ENCODE data around the gene RABL3.
A peak's percentile ranks its signal among the peaks of the same experiment; 100 is the strongest.
"Not testable (repeated sequence)": the region's sequence is repeated elsewhere in the genome, so short reads cannot be mapped to it uniquely, and the experiment has no call there.

RABL3 gene

DNA sequence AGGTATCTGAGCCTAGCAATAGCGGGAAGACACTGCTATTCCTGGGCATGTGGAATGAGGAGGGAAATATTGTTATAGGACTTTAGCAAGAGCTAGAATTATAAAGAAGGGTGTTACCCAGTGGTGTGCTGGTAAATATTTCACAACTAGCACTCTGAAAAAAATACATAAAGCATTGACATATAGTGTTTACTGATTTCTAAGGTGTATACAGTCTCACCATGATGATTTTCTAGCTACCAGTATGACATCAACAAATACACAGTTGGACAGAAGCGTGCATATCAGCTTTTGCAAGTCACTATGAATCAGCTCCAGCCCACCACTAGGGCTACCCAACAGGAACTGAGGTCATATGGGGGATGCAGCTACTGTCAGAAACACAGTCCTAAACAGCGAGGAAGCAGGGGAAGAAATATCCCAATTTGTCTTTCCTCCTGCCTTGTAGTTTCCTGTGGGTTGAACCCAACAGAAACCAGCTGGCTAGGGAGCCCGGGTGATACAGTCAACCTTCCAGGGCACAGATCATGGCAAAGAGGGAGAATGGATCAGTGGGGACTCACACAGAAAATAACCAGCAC is 99.9 kb downstream of the RABL3 start:
- peak; percentile 66 for DNase-seq

DNA sequence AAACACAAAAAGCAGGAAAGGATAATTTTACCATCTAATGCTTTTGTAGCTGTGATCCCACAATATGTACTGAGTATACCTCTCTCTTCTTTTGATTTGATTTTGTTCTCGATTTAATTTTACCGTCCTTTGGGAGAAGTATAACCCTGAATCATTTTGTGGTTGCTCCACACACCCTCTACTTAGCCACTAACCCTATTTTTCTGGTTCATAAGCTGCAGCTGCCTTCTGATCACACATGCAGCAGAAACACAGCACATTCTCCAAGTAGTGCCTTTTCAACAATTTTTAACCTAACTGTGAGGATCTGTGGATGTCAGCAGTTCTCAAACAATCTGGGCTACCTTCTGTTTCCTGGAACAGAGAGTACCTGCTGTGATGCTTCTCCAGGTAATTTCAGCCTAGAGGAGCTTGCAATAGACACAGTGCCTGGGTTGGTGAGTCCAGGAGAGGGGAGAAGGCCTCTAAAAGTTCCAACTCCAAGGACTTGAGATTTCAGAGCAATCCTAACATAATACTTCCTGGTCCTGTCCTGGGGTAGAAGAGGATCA is 100.5 kb downstream of the RABL3 start:
- no peak for DNase-seq

GRCh38 chr3:120640231-120640630 is 102.1 kb downstream of the RABL3 start:
- no peak for DNase-seq

DNA sequence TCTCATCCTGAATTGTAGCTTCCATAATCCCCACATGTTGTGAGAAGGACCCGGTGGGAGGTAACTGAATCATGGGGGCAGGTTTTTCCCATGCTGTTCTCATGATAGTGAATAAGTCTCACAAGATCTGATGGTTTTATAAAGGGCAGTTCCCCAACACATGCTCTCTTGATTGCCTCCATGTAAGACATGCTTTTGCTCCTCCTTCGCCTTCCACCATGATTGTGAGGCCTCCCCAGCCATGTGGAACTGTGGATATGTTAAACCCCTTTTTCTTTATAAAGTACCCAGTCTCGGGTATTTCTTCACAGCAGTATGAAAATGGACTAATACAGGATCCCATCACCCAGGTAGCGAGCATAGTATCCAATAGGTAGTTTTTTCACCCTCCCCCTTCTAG is 103.5 kb downstream of the RABL3 start:
- DNase-seq, result not testable (repeated sequence)

DNA sequence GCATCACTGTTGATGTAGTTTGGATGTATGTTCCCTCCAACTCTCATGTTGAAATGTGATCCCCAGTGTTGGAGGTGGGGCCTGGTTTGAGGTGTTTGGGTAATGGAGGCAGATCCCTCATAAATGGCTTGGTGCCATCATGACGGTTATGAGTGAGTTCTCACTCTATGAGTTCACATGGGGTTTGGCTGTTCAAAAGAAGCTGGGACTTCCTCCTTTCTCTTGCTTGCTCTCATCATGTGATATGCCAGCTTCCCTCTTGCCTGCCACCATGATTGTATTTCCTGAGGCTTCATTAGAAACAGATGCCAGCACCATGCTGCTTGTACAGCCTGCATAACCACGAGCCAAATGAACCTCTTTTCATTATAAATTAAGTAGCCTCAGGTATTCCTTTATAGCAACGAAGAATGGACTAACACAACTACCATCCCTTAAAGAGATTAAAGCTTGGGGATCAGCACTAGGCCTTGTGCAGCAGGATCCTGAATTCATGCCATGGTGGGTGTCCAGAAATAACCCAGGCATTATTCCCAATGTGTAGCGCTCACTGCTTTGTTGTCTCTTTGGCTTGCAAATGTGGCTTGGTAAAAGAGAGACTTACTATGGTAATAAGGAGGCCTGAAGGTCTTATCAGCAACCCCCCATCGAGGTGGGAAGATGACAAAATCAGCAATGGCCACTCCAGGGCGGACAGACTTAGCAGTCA is 104.3 kb downstream of the RABL3 start:
- peak; percentile 35 for DNase-seq

- DNase-seq, result no peak
Measured at GRCh38 chr3:120636795-120637401, 105.4 kb downstream of the RABL3 start.

All from fibroblast of skin of right quadriceps (primary cell).